ENCODE measurements around the gene BAD.

- no peak for TF ChIP-seq POLR2A (IDR thresholded peaks at IDR 0.05)
- TF ChIP-seq CTCF (IDR thresholded peaks at IDR 0.05) = no peak
Observed at GRCh38 chr11:64263021-64263946, 21.2 kb downstream of the BAD start.

Data from transverse colon (tissue), 3 donors.